ENCODE results near the gene FAM174C.

The FAM174C gene

DNA sequence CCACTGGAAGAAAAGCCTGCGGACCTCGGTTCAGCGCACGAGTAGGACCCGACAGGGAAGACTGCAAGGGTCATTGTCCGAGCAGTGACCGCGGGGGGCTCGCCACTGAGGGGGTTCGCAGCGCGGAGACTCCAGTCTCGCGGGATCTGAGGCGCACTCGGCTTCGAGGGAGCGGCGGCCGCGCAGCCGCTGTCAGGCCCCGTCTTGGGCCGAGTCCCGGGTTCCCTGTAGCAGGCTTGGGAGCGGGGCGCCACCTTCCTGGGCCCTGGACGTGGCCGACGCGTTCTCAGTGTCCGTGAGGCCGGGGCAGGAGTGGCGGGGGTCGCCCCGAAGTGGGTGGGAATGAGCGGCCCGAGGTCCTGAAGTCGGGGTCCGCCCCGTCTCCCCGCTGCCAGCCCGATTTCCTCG, 474 bp upstream of the FAM174C start:
- no peak for DNase-seq

DNA sequence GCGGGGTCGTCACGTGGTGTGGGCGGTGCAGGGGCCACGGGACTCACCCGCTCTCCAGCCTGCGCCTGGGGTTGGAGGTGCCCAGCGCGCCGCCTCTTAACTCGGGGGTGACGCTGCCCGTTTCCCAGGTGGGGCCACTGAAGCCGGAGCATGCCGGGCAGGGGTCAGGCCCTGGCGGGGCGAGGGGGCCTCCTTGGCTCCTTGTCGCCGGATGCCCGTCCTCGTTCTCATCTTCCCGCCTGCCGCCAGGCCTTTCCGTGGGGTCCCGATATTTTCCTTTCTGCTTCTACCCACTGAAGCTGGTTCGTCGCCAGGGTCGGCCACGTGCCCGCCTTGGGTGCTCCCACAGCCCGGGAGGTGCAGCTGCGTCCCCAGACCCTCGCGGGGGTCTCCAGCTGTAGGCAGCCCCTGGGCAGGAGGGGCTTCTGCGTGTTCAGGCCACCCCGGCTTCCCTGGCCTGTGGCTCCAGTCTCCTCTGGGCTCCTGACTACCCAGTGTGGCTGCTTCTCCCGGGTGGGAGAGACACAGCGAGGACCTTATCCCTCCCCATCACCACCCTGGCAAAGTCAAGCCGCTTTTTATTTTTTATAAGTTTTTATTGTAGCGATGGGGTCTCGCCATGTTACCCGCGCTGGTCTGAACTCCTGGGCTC, 772 bp downstream of the FAM174C start:
- DNase-seq: no peak

DNA sequence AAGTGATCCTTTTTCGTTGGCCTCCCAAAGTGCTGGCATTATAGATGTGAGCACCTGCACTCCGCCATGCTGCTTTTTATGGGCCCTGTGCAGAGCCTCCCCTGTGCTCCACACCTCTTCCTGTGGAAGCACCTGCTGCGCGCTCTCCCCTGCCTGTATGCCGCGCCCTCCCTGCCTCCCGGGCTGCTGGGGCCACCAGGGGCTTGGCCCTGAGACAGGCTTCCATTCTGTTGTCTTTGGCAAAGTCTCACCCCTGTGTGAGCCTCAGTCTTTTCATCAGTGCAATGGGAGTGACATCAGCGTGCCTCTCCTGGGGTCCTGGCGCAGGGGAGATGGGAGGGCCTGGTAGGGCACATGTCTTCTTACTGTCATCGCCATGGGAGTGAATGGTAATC, 1.3 kb downstream of the FAM174C start:
- peak in 1 of 2 experiments; percentile 49 for DNase-seq

DNA sequence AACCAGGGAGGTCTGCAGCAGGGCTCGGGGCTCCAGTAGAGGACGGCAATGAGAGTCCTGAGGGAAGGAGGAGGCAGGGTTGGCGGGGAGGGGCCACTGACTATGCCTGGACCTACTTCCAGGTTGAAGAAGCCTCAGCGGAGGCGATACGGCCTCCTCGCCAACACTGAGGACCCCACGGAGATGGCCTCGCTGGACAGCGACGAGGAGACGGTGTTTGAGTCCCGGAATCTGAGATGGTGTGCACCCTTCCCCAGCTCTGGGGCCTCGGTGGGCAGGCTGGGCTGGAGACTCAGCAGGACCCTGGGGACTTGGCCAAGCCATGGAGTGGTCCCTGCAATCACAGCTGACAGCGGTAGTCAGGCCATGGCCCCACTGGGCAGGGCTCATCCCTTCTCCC, 1.7 kb downstream of the FAM174C start:
- DNase-seq: no peak

DNA sequence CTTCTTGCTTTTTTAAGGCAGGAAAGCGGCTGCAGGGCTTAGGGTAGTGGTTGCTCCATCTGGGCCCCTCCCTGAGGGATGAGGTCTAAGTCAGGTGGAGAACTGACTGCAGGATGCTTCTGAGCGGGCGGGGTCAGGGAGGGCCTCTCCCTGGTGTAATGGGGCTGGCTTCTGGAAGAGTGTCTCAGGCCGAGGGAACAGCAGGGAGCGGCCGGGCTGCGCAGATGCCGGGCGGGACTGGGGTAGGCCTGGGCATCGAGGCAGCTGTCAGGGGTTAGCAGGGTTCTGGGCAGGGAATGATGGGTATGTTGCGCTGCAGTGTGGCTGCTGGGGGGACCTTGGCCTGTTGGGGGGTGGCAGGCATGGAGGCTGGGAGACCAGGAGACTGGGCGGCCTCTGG, 2.7 kb downstream of the FAM174C start:
- DNase-seq: no peak

DNA sequence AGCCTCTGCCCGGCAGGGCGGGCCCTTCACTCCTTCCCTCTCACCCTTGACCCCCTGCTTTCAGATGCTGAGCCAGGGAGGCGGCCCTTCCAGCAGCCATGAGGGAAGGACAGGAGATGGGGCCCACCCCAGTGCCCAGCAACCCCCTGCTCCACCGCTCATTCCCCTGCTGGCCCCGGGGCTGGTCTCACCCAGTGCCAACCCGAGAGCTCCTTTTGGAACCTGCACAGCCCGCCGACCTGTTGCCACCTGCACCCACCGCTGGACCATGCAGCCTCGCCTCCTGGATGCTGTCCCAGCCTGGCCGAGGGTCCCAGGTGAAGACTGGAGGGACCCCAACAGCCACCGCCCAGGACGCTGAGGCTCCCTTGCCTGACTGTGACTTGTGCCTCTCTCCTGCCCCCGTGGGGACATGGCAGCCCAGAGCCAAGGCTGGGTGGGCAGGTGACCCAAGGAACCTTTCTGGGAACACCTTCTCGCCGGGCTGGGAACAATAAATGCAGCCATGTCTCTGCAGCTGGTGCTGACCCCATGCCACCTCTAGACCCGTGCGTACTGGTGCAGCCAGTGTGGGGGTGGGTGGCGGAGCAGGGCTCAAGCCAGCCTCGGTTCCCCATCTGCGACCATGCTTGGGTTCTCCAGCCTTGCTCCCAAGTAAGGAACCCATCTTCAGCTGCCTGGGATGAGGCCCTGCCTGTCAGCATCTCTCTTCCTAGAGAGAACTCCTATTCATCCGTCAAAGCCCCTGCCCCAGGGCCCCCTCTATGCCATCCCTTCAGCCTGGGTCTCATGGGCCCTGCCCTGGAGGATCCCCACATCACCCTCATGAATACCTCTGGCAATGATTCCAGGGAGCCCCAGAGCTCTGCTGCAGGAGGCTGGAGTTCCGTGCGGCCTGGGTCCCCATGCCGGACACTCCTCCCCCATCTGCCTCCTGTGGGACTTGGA, 3.7 kb downstream of the FAM174C start:
- DNase-seq: no peak

DNA sequence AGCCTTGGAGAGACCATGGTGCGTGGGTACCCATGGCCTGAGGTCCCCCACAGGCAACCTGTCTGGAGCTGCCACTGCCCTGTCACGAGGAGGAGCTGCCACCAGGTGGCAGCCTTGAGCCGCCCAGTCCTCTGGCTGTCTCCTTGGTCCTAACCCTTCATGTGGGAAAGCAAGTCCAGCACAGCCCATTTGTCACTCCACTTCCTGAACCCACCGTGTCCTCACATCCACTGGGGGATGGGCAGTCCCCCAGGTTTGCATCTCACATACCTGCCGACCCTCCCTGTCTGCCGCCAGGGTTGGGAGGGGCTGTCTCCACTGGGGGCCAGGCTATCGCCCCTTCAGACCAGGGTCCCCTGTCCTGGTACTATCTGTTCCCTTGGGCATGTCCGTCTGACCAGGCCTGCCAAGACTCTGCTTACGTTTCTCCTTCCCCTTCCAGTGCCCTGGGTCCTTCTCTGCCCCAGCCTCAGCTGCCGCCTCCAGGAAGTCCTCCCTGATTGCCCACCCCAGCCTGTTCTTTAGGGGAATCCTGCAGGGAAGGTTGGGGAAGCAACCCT, 4.5 kb downstream of the FAM174C start:
- peak; percentile 87 for DNase-seq

DNA sequence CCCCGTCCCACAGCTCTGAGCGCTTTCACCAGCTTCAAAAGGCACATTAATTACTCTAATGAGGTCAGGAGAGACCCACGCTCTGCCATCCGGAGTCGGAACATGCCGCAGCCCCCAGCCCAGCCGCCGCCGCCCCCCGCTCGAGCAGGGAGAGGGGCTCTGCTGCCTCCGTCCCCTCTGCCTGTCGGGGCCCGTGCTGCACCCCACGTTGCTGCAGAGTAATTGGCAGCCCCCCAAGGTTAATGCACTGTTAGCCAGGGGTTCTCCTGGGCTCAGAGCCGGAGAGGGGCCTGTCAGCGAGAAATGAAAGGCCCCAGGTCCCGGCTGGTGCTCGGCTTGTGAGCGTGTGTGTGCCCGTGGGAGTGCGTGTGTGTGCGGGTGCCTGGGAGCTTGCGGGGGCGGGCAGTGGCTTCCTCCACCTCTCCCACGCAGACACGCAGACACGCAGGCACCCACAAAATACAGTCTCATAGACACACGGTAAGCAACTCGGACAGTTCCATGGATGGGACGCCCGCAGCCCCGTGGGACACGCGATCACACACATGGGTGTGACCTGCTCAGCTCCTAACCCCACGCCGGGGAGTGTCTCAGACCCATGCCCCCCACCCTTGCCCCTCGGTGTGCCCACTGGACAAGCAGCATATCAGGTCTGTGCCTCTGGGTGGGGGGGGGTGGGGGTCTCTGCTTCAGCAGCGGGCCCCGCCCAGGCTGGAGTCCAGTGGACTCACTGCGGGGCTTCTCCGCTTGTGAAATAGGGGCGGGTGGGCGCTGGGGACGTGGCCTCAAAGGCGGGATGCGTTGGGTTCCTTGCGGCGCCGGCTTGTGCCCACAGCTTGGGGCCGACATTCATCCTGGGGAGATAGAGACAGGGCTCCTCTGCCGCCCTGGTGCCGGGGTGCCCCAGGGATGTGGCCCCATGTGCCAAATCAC, 5.6 kb downstream of the FAM174C start:
- DNase-seq: peak in 1 of 2 experiments; percentile 2

DNA sequence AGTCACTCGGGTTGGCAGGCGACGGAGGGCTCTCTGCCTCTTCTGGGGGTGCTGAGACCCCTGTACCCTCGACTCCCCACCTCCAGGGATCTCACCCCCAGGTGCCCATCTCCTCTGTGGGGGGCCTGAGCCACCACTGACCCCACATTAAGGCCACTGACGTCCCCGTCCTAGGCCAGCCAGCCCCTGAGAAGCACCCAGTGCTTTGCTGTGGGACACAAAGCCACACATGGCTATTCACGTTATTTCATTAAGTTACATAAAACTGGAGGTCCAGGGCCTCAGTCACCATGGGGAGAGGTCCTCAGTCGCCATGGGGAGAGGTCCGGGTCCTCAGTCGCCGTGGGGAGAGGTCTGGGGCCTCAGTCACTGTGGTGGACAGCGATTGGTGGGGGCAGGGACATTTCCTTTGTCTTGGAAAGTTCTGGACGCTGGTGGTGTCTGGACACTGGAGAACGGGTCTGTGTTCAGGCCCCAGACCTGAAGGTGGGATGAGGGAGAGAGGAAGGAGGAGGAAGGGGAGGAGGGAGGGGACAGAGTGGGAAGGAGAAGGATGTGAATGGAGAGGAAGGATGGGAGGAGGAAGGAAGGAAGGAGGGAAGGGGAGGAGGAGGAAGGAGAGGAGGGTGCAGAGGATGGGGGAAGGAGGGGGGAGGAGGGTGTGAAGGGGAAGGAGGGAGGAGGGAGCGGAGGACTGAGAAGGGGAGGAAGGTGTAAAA, 6.4 kb downstream of the FAM174C start:
- no peak for DNase-seq

DNA sequence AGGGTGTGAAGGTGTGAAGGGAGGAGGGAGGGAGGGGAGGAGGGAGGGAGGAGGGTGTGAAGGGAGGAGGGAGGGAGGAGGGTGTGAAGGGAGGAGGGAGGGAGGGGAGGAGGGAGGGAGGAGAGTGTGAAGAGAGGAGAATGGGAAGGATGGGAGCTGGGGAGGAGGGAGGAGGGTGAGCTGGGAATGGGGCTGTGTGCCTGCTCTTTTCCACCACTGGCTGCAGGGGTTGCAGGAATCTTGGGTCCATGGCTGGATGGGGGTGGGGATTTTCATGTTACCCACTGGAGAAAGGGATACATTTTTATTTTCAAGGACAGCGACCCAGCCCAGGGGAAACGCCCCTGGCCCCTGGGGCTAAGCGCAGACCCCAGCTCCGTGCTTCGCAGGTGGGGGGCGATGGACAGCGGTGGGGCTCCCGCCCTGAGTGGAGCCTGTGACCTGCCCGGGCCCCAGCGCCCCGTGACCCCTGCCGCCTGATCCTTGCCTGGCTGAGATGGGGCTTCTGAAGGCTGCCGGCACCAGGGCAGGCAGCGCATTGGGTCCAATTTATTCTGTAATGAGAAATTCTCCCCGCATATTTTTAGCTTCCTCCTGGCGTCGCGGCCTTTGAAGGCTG, 7.4 kb downstream of the FAM174C start:
- DNase-seq: no peak

DNA sequence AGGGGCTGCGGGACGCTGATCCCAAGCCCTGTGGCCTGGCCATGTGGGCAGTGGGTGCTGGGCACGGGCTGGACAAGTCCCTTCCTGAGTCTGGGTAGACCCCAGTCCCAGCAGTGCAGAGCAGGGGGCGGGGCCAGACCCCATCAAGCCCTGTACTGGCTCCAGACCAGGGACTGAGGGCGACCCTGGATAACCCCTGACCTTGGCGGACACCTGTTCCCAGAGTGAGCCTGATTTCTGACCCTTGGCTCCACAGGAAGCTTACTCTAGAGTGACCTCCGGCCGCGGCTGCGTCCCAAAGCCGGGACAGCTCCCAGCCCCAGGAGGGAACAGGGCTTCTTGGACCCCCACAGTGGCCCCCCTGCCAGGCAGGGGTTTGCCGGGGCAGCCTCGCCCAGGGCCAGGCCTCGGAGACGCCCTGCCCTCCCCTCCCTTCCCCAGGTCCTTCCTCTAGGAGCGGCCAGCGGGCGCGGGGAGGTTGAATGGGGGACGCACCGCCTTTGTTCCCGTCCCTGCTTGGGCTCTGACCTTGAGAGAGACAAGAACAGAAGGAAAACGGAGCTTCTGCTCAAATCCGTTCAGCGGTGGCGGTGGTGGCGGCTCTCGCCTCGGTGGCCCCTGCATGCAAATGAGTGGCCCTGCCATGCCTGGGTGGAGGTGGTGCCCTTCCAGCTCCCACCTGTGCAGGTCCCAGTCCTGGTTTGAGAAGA, 8.0 kb downstream of the FAM174C start:
- no peak for DNase-seq

DNA sequence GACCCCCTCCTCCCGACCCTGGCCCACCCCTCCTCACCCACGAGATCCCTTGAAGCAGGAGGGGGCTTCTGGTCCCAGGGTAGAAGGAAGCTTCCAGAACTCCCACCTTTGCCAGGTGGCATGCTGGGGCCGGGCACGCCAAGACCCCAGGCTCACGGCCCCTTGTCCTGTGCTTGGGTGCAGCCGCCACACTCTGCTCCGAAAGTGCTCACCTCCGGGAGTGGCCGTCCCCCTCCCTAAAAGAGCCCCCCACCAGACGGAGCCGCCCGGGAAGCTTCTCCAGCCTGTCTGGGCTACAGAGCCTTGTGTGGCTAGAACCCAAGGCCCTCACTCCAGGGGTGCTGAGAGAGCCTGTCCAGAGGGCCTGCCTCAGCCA, 8.6 kb downstream of the FAM174C start:
- DNase-seq: no peak

DNA sequence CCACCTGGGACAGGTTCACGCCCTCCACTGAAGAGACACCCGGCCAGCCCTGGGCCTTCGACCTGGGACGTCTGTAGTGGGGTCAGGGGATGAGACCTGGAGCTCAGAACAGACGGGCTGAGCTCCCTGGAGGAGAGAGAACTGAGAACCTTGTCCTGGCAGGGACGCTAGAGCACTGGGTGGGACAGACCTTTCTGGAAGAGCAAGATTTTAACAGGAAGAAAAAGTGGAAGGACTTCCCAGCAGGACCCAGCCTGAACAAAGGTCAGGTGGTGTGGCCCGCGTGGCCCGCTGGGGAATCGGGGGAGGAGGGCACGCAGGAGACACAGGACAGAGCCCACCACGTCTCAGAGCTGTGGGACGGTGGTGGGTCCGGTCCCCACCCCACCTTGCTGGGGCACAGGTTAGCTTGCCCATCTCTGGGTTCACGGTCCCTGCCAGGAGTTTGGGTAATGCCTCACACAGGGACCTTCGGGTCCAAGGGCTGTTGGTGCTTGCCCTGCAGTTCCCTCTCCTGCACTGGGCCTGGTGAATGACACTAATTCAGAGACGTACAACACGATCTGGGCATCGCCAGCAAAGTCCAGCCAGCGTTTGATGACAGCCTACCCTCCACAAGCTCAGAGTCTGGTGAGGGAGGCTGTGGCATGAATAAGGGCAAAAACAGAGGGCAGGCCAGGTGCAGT, 9.1 kb downstream of the FAM174C start:
- DNase-seq: no peak

DNA sequence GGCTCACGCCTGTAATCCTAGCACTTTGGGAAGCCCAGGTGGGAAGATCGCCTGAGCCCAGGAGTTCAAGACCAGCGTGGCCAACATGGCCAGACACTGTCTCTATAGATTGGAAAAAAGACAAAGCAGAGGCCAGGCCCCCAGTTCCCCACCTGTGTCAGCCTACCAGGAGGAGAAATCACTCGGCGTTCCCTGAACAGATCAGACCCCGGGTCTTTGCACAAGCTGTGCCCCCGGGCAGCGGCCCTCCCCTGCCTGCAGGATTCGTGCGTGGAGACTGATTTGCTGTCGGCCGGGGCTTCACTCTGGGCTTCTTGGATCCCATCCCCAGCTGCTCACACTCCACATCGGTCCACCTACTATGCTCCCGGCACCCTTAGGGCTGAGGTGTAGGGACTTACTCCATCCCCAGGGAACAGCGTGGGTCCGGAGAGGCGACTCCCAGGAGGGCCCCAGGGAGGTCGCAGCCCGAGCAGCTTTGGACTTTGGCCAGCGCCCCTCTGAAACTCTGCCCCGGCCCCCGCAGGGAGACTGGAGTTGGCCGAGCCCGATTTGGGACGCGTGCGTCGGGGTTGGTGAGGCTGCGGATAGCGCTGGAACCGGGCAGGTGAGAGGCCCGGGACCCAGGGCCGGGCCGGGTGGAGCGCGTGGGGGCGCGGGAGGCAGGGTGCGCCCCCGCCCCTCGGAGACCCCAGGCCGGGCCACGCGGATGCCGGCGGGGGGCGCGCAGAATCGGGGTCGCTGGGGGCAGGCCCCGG, 9.8 kb downstream of the FAM174C start:
- no peak for DNase-seq

DNA sequence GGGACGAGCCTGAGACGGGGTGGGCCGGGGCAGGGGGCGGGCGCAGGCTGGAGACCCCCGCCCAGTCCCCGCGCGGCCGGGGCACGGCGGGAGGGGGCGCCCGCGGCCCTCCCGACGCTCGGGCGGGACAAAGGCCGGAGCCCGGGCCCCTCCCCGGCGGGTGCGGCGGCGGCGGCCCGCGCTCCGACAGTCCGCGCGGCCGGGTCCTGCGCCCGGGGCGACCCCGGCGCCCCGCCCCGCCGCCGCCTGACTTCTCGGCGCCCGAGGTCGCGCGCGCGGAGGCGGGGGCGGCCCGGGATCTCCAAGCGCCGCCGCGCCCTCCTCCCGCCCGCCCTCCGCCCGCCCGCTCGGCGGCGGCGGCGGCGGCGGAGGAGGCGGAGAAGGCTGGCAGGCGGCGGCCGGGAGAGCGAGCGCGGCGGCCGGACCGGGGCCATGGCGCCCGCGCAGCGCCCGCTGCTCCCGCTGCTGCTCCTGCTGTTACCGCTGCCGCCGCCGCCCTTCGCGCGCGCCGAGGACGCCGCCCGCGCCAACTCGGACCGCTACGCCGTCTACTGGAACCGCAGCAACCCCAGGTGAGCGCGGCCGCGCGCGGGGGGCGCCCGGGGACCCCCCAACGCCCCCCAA, 10.5 kb downstream of the FAM174C start, which contains the start of gene EFNA2:
EFNA2 (plus strand) TSS at position 137 of the 624 bp plus-strand sequence; CDS start at position 433, 296 bp downstream.
- DNase-seq: no peak

DNA sequence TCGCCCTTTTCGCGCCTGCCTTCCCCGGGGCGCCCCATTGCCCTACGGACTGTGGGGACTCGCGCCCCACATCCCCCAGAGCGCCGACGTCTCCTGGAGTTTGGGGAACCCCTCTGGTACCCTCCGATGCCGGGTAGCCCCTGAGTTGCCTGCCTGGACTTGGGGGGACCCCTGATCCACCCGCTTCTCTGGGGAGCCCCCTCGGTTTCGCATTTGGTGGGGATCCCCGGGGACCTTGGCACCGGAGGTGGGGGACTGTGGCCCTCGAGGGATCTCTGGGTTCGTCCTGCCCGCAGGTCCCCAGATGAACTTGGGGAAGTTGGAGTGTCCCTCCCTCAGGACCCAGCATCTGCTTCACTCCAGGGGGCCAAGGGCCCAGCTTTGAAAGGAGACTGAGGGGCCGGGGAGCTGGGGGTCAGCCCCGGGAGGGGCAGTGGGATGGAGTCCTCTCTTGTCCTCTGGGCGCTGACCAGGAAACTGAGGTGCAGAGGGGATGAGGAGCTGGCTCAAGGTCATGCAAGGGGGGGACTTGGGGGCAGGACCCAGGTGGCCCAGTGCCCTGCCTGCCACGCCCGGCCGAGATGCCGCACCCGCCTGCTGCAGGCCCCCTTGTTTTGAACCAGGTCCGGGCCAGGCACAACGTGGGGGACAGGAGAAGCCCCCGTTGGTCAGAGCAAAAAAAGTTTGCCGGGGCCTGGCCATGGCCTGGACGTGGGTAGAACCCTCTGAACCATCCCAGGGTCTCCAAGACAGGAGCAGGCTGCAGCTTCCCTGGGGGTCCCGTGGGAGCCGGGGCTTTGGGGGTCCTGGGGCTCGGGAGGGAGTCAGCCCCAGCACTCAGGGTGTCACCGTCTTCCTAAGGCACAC, 11.4 kb downstream of the FAM174C start:
- DNase-seq: no peak

DNA sequence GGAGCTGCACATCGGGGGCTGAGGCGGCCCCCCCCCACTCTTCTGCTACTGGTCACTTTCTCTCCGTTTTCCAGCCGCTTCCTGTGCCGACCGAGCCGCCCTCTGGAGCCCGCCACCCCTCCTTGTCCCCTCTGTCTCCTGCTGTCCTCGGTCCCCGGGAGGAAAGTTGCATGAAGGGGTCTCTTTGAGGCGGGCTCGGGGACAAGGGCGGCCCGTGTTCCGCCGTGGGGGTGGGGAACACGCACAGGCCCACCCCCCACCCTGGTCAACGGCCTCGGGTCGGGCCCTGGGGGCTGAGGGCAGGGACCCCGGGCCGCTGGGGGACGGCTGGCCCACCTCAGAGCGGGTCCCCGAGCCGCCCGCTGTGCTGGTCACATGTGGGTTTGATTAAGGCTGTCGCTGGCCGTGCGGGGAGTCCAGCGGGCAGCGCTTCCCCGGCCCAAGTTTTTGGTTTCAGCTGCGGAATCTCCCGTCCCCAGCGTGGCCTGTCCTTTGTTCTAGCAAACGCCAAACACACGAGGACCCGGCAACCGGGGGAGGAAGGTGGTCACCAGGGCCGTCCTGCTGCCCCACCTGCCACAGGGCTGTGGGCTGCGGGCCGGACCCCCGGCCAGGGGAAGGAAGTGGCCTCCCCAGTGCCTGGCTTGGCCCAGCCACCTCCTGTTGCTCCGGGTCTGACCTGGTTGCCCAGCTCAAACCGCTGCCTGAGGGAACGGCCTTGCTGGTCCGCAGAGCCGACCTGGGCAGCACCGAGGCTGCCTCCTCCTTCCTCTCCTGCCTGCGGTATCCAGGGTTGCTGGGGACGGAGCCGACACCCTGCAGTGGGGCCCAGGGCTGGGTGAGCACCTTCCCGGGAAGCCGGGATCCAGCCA, 12.3 kb downstream of the FAM174C start:
- DNase-seq: no peak

All from activated CD4-positive, alpha-beta T cell treated with anti-CD3 and anti-CD28 coated beads, Interleukin-2, amount 50 U/mL, for 48 hours (primary cell).